GM21717 (cell line): ENCODE measurements around the gene NF1.
"Not testable (repeated sequence)": the region's sequence is repeated elsewhere in the genome, so short reads cannot be mapped to it uniquely, and the experiment has no call there.

ENCODE experiments used
- ATAC-seq: cut with Tn5 transposase; IDR thresholded peaks from one replicate; pipeline ENCODE4 v1.9.1; 2021; ENCODE audit warnings: mild to moderate bottlenecking, moderate library complexity; ENCODE audit not compliant: unreplicated experiment

Gene NF1, protein sequence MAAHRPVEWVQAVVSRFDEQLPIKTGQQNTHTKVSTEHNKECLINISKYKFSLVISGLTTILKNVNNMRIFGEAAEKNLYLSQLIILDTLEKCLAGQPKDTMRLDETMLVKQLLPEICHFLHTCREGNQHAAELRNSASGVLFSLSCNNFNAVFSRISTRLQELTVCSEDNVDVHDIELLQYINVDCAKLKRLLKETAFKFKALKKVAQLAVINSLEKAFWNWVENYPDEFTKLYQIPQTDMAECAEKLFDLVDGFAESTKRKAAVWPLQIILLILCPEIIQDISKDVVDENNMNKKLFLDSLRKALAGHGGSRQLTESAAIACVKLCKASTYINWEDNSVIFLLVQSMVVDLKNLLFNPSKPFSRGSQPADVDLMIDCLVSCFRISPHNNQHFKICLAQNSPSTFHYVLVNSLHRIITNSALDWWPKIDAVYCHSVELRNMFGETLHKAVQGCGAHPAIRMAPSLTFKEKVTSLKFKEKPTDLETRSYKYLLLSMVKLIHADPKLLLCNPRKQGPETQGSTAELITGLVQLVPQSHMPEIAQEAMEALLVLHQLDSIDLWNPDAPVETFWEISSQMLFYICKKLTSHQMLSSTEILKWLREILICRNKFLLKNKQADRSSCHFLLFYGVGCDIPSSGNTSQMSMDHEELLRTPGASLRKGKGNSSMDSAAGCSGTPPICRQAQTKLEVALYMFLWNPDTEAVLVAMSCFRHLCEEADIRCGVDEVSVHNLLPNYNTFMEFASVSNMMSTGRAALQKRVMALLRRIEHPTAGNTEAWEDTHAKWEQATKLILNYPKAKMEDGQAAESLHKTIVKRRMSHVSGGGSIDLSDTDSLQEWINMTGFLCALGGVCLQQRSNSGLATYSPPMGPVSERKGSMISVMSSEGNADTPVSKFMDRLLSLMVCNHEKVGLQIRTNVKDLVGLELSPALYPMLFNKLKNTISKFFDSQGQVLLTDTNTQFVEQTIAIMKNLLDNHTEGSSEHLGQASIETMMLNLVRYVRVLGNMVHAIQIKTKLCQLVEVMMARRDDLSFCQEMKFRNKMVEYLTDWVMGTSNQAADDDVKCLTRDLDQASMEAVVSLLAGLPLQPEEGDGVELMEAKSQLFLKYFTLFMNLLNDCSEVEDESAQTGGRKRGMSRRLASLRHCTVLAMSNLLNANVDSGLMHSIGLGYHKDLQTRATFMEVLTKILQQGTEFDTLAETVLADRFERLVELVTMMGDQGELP (N-terminal part only)

DNA sequence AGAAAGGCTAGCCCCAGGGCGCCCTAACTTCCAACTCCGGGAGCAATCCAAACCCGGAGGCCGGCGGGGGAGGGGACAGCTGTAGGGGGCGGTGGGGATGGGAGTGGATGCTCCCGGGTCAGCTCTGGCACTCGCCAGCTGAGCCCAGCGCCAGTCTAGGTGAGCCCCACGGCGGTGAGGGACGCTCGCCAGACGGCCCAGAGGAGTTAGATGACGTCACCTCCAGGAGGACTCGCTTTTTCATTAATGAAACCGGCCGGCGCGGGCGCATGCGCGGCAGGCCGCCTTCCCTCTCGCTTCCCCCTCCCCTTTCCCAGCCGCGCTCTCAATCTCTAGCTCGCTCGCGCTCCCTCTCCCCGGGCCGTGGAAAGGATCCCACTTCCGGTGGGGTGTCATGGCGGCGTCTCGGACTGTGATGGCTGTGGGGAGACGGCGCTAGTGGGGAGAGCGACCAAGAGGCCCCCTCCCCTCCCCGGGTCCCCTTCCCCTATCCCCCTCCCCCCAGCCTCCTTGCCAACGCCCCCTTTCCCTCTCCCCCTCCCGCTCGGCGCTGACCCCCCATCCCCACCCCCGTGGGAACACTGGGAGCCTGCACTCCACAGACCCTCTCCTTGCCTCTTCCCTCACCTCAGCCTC, at the start of gene NF1:
Gene NF1, plus strand, starts transcription at position 378 of the 636 bp plus-strand sequence. CDS start 333 bp downstream, outside the sequence.
- peak; percentile 60 for ATAC-seq

DNA sequence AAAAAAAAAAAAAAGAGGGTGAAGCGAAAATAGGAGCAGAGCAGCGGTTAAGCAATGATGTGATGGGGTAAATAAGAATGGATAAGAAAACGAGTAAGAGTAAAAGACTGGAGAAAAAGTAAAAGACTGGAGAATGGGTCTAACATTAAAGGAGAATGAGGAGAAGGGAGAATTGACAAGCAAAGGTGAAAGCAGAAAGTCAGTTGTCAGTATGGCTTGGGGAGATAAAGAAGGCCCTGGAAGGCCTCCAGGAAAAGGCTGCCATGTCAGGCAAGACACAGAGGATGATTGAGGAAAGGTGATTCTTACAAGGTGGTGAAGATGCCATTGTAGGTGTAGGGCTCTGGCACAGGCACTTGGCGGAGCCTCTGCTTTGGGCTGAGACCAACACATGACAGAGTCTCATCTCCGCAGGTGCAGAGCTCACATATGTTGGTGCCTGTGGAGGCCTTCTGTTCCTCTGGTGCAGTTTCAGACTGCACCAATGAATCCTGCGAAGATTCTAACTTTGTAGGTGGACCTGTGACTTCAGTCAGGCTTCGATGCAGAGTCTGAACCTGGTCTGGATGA, 47.8 kb upstream of the NF1 start:
- ATAC-seq: not testable (repeated sequence)

DNA sequence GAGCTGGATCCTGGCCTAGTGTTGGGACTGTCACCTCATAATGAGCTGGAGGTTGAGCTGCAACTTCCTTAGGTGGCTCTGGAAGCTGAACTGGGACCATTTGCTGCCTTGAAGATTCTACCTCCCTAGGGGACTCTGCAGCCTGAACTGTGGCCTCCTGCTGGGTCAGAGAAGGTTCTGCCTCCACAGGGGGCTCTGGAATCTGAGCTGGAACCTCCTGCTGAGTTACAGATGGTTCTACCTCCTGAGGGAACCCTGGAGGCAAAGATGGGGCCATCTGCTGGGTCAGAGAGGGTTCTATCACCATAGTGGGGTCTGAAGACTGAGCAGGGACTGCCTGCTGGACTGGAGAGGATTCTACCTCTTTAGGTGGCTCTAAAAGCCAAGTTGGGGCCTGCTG, 46.6 kb upstream of the NF1 start:
- no peak for ATAC-seq

DNA sequence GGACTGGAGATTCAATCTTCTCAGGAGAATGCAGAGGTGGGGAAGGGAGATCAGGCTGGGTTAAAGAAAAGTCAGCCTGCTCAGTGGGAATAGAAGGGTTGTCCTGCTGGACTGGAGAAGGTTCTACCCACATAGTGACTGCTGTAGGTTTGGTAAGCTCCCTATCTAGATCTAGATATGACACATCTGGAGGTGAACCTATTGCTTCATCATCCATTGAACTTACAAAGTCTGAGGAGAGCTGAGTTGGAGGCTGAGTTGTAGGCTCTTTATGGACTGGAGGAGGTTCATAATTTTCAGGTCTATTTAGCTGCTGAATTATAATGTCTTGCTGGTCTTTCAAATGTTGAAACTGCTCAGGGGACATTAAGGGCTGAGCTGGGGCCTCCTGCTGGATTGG, 46.0 kb upstream of the NF1 start:
- ATAC-seq: no peak

DNA sequence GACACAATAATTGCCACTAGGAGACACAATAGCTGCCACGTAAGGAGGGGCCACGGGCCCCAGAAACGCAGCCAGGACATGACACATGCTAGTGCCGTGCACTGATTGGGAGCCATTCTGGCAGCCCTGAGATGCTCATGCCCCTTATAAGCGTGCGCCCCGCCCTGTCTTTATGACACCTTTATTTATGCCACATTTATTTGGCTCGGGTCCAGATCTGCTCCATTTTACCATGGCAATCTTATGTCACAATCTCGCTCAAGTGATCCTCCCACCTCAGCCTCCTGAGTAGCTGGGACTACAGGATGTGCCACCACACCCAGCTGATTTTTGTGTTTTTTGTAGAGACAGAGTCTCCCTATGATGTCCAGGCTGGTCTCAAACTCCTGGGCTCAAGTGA, 43.8 kb upstream of the NF1 start:
- no peak for ATAC-seq

DNA sequence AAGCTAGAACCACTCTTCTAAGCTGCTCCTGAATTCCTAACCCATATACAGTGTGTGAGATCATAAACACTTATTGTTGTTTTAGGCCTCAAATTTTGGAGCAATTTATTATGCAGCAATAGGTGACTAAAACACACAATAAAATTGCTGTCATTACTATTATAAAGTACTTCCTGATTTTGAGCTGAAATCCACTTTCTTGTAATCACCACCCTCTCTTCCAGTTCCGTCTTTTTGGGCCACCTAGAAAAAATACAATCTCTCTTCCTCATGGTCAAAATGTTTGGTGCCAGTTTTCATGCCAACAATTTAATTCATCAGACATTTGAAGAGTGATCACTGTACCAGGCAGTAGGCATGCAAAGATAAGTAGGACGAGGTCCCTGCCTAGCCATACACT, 43.3 kb upstream of the NF1 start:
- ATAC-seq: no peak

DNA sequence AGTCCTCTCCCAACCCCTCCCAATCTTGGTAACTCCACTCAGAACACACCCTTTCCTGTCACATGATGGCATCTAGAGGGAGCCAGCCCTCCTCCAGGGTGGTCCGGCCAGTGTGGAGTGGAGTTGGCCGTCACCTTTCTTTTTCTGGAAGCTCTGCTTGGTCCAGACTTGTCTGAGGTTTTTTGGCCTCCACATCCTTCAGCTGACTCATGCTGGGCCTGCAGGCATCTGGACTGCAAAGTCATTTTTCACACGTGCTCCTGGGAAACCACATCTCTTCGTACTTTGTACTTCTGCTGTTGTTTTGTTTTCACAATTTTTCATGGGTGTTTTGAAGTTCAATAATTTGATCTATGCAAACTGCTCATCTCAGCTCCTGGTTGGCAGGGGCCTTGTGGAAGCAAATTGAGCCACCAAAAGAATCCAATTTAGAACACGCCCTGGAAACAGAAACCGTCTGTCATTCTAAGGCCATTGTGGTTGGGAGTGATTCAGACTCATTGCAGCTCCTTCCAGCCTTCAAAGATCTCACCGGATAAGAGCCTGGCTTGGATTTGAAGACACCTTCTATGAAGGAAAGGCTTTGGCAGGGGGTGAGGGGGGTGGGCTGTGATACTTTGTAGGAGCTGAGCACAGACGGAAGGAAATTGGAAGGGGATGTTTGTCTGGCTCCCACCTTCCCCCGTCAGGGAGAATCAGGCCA, 42.4 kb upstream of the NF1 start:
- no peak for ATAC-seq

DNA sequence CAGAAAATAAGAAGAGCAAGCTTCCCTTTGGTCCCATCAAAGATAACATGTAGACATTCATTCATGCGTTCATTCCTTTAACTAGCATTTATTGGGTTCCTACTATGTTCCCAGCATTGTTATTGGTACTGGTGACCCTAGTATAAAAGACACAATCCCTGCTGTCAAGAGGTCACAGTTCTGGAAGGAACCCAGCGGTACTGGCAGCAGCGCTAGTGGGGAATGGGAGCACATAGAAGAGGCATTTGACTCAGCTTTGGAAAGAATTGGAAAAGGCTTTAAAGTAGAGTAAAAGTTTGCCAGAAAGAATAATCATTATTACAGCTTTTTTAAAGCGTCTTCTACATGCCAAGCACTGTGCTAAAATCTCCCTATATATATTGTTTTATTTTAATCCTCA, 41.7 kb upstream of the NF1 start:
- ATAC-seq: no peak

DNA sequence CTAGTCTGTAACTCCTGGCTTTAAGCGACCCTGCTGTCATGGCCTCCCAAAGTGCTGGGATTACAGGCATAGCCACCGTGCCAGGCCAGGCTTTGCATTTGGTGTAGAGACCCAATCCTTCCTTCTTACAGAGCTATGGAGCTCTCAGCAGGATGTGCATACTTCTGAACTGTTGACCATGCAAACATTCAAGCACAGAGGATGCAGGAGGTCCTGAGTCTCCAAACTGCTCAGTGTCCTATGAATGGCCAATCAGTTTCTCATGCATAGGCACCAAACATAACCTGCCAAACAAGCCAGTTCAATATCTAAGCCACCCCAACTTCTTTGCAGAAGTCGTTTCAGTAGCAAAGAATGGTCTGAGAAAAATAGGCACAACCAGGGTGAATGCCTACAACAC, 40.0 kb upstream of the NF1 start:
- no peak for ATAC-seq

DNA sequence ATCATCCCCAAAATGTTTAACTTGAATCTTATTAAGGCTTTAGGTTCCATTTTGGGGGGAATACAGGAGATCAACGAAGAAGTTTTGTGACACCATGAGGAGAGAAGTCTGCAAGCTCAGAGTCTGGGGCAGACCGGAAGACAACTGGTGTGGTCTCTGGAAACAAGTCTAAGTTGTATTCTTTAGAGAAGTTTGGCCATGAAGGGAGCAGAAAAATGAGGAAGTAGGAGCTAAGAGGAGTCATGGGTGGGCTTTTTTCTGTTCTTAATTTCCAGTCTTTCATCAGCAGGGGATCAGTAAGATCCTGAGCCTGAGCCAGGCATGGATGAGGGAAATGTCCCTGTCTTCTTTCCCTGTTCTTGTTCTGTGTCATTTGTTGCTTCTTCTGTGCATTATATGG, 35.8 kb upstream of the NF1 start:
- no peak for ATAC-seq

DNA sequence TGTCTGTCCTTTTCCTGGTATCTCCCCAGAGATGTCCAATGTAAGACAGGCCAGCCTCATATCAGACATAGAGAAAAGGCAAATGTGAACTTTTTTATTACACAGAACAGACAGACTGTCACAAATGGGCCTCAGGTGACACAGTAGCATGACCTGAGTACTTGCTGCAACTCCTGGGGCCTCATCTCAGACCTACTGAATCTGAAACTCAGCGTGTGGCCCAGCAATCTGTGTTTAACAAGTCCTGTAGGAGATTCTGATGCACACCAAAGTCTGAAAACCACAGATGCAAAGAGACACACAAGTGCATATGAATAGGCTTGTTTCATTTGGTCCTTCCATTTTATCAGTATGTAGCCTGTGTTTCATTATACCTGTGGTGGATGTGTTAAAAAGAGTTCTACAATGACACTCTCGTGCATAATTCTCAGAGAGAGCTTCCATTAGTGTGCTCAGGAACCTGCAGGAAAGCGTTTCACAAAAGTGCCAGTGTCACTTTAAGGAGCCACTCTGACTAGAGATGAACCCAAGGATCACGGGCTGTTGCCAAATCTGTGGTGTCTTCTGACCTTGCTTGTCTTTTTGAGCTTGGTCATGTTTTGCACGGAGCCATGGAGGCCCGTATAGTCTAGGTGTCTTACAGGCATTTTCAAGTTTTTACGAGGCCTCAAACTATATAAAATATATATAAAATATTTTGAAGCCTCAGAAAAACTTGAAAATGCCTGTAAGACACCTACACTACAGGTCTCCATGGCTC, 33.8 kb upstream of the NF1 start:
- ATAC-seq: no peak

DNA sequence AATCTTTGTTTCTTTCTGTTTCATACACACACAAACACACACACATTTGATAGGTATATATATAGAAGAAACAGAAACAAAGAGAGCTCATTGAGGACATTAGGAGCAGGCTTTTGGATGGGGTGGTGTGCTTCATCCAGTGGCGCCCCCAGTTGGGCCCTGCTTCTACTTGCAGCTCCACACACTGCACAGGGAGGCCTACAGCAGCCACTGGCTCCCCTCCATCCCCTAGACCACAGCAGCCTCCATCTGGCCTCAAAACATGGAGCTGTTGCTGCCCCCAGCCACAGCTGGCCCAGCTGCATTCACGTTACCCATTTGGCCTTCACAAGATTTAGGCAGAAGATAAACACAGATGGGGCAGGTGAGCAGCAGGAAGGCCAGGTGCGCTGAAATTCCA, 33.1 kb upstream of the NF1 start:
- ATAC-seq: no peak

DNA sequence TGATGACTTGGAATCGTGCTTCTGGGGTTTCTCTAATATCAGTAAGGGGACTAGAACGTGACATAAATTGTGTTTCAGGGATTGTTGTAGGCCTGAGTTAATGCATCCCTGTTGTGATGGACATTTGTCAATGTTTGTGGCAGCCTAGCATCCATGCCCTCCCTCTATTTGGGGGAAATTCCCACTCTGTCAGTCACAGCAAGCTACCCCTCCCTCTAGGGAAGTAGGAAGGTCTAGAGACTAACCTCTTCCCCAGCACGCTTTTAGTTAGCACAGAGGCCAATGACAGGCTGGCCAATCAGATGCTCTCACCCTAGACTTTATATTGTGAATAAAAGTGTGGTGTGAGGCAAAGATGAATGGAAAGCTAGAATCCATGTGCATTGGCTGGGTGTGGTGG, 32.4 kb upstream of the NF1 start:
- no peak for ATAC-seq

DNA sequence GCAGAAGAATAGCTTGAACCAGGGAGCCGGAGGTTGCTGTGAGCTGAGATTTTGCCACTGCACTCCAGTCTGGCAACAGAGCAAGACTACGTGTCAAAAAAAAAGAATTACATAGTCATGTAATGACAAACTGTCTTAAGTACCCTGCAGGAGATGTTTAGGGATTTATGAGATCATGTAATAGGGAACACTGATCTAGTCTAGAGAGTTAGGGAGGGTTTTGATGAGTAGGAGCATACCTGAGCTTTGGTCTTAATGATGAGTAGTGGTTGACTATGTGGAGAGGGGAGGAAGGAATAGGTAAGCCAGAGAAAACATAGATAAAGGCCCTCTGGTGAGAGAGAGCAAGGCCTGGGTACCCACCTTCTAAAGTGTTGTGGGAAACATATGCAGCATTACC, 30.1 kb upstream of the NF1 start:
- no peak for ATAC-seq

DNA sequence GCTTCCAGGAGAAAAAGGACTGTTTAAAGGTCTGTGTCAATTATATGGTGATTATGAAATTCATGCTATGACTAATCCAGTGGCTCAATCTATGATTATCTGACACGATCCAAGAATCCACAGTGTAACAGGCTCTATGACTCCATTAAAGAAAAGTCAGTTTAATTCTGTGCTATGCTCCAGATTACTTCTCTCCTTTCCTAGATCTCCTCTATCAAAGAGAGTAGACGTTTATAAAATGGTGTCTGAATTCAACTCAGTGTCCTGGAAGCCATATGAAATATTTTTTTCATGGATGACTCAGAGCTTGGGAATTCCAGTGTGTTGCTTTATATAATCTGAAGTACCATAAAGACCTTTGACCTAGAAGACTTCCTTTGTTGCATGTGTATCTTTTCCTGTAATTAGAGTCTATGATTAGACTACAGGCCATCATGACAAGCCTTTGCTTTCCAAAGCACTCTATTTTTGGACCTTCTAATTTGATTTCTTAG, 27.0 kb upstream of the NF1 start:
- ATAC-seq: no peak

DNA sequence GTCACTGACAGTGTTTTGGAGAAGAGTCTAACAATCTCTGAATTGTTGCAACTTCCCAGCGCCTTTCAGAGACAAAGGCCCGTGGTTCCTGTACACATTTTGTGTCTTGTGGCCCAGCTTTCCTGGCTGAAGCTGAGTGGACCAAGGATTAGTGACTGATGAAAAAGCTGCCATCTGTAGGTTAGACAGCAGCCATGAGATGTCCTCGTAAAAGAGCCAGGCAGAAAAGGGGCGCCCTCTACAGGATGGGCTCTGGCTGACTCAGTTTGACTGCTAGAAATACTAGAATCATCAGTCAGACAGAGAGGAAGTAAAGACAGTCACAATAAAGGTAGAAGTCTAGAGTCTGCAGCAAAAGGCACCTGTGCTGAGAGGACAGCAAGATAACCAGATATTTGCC, 26.5 kb upstream of the NF1 start:
- ATAC-seq: no peak

DNA sequence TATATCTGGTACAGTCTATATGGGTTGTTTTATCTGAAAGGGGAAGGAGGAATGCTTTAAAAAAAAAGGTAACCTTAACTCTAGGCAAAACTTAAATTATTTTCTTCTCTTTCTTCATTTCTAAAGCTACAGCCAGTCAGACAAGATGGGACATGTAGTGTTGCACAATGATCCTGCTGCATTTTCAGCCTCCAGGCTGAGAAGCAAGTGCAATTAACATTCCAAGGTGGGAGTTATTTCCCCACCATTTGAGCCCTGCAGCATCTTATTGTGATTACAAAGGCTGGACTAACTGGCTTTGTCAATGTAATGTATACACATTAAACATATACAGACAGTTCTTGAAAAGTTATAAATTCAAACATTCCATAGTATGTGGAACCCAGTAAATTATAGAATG, 22.6 kb upstream of the NF1 start:
- ATAC-seq: no peak

DNA sequence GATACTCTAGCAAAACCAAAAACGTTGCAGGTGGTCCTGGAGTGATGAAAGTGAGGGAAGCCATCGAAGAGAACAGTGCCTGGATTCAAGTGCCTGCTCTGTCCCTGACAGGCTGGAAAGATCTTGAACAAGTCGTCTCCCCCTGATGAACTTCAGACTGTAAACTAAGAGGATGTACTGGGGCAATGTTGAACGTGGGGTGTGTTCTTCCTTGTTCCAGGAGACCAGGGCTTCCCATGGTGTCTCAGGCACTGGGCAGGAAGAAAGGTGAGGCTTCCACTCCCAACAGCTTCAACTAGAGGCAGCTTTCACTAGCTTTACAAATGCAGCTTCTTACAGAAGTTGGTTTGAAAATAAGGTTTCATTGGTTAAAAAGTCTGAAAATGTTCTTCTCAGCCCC, 21.4 kb upstream of the NF1 start:
- ATAC-seq: no peak
